Loucy (cell line): ENCODE results near the gene GLYR1.

ENCODE experiments used
- H2AFZ ChIP-seq: fragments of 200-600 bp; sonication (generic); 2 replicates; pipeline ENCODE4 v1.6.0; 2016; ENCODE audit warnings: antibody characterized with exemption, mild to moderate bottlenecking, low read length, moderate library complexity
- H3F3A ChIP-seq: fragments of 200-600 bp; 2 replicates; pipeline ENCODE4 v1.6.0; 2016; ENCODE audit warnings: antibody characterized with exemption, low read depth, mild to moderate bottlenecking
- H3K27me3 ChIP-seq: fragments of 200-600 bp; sonication (generic); 2 replicates; pipeline ENCODE4 v1.6.1; 2014; ENCODE audit warnings: low read length, mild to moderate bottlenecking; ENCODE audit not compliant: insufficient read depth, poor library complexity, severe bottlenecking
- H3K36me3 ChIP-seq: fragments of 200-600 bp; sonication (generic); 2 replicates; pipeline ENCODE4 v1.6.1; 2016; ENCODE audit warnings: low read length; ENCODE audit not compliant: insufficient read depth
- H3K4me1 ChIP-seq: fragments of 200-600 bp; sonication (generic); 2 replicates; pipeline ENCODE4 v1.5.1; 2014; ENCODE audit warnings: low read length, mild to moderate bottlenecking; ENCODE audit not compliant: insufficient read depth, poor library complexity, severe bottlenecking
- H3K4me2 ChIP-seq: fragments of 200-600 bp; sonication (generic); 2 replicates; pipeline ENCODE4 v1.6.0; 2014; ENCODE audit warnings: antibody characterized with exemption, low read length, low read depth, mild to moderate bottlenecking; ENCODE audit not compliant: poor library complexity, severe bottlenecking
- H3K4me3 ChIP-seq: fragments of 200-600 bp; sonication (generic); 2 replicates; pipeline ENCODE4 v1.5.1; 2014; ENCODE audit warnings: low read length, mild to moderate bottlenecking, mixed read lengths; ENCODE audit not compliant: poor library complexity, severe bottlenecking
- H3K79me2 ChIP-seq: fragments of 200-600 bp; sonication (generic); 2 replicates; pipeline ENCODE4 v1.6.1; 2014; ENCODE audit warnings: low read length; ENCODE audit not compliant: insufficient read depth
- H3K9ac ChIP-seq: fragments of 200-600 bp; sonication (generic); 2 replicates; pipeline ENCODE4 v1.6.0; 2014; ENCODE audit warnings: mild to moderate bottlenecking, low read depth, low read length, moderate library complexity; ENCODE audit not compliant: poor library complexity, severe bottlenecking
- H3K9me2 ChIP-seq: fragments of 200-600 bp; sonication (generic); replicated peaks from 2 replicates; pipeline ENCODE4 v1.6.1; 2016; ENCODE audit warnings: low read depth, low read length, mixed read lengths
- H3K9me3 ChIP-seq: fragments of 200-600 bp; sonication (generic); 2 replicates; pipeline ENCODE4 v1.6.1; 2014; ENCODE audit warnings: mild to moderate bottlenecking, antibody characterized with exemption, low read length, low read depth; ENCODE audit not compliant: insufficient read depth
- H4K20me1 ChIP-seq: fragments of 200-600 bp; sonication (generic); 2 replicates; pipeline ENCODE4 v1.6.0; 2014; ENCODE audit warnings: antibody characterized with exemption, low read length, mild to moderate bottlenecking; ENCODE audit not compliant: insufficient read depth, poor library complexity, severe bottlenecking
- CTCF ChIP-seq: fragments of 200-600 bp; sonication (generic); conservative IDR thresholded peaks from 2 replicates; pipeline ENCODE4 v1.5.1; 2014; ENCODE audit warnings: mild to moderate bottlenecking, antibody characterized with exemption, low read length
- EZH2phosphoT487 ChIP-seq: fragments of 200-600 bp; IDR thresholded peaks from 2 replicates; pipeline ENCODE4 v1.6.1; 2018; ENCODE audit warnings: antibody characterized with exemption, mild to moderate bottlenecking, moderate library complexity, borderline replicate concordance

GLYR1 gene

GRCh38 chr16:4814046-4814445, 33.0 kb downstream of the GLYR1 start:
- H3K4me3 ChIP-seq = no peak overlapping the region
- H3F3A ChIP-seq = no peaks in the 10 kb centered on the region
- H3K4me2 ChIP-seq = no peak overlapping the region
- no peak overlapping the region for H2AFZ ChIP-seq
- no peaks in the 10 kb centered on the region for H4K20me1 ChIP-seq
- no peaks in the 10 kb centered on the region for H3K79me2 ChIP-seq
- H3K9me2 ChIP-seq = no peaks in the 10 kb centered on the region
- TF ChIP-seq CTCF (no peak), EZH2phosphoT487 (no peak)
- no peaks in the 10 kb centered on the region for H3K9me3 ChIP-seq
- no peaks in the 10 kb centered on the region for H3K27me3 ChIP-seq
- H3K4me1 ChIP-seq = no peaks in the 10 kb centered on the region
- no peak overlapping the region for H3K9ac ChIP-seq
- peaks cover 30% of the 10 kb centered on the region; the same call in 1 of the 2 replicates for H3K36me3 ChIP-seq

- Histone ChIP-seq H3F3A (no peaks in the 10 kb centered on the region), H3K4me3 (no peak overlapping the region), H3K79me2 (no peaks in the 10 kb centered on the region), H3K4me2 (no peak overlapping the region), H2AFZ (no peak overlapping the region), H3K27me3 (no peaks in the 10 kb centered on the region), H3K9ac (no peak overlapping the region), H3K36me3 (peaks cover 30% of the 10 kb centered on the region; the same call in 1 of the 2 replicates), H3K4me1 (no peaks in the 10 kb centered on the region), H3K9me2 (no peaks in the 10 kb centered on the region), H4K20me1 (no peaks in the 10 kb centered on the region), H3K9me3 (no peaks in the 10 kb centered on the region)
- TF ChIP-seq CTCF (no peak), EZH2phosphoT487 (no peak)
Observed at GRCh38 chr16:4813251-4814003, 33.7 kb downstream of the GLYR1 start.

- no peak for TF ChIP-seq CTCF
- TF ChIP-seq EZH2phosphoT487 = no peak
- peaks cover 33% of the 10 kb centered on the region; the same call in 1 of the 2 replicates for H3K36me3 ChIP-seq
Observed at GRCh38 chr16:4811773-4812172, 35.3 kb downstream of the GLYR1 start.

More at GRCh38 chr16:4811773-4812172, 35.3 kb downstream of the GLYR1 start:
- Histone ChIP-seq H3K4me1 (no peaks in the 10 kb centered on the region), H3K9ac (no peak overlapping the region), H3K79me2 (no peaks in the 10 kb centered on the region), H3K9me3 (no peaks in the 10 kb centered on the region), H3K9me2 (no peaks in the 10 kb centered on the region), H2AFZ (no peak overlapping the region), H3K4me2 (no peak overlapping the region), H3K27me3 (no peaks in the 10 kb centered on the region), H3K4me3 (no peak overlapping the region), H4K20me1 (no peaks in the 10 kb centered on the region), H3F3A (no peaks in the 10 kb centered on the region)
